Measurements from ENCODE around the gene SLC22A2.
A peak's percentile ranks its signal among the peaks of the same experiment; 100 is the strongest.
"Not testable (repeated sequence)": the region's sequence is repeated elsewhere in the genome, so short reads cannot be mapped to it uniquely, and the experiment has no call there.

Gene SLC22A2

GRCh38 chr6:160258346-160259142, at the start of gene SLC22A2:
Gene SLC22A2 (minus strand): TSS chr6:160258821. CDS start chr6:160258757, 64 bp downstream.
- H3K4me3 ChIP-seq (replicated peaks in 1 of 2; ENCODE audit: low read depth in 2 of 2, low read length in 2 of 2) = no peak within 1 kb of the TSS
- no peak for TF ChIP-seq CTCF (IDR thresholded peaks at IDR 0.05; ENCODE audit: low read depth, low read length)
- DNase-seq (ENCODE audit: low read depth in 2 of 2) = no peak

- TF ChIP-seq CTCF (IDR thresholded peaks at IDR 0.05; ENCODE audit: low read depth, low read length) = no peak
- no peak for DNase-seq (ENCODE audit: low read depth in 2 of 2)
- no peak overlapping the region for H3K4me3 ChIP-seq (replicated peaks in 1 of 2; ENCODE audit: low read depth in 2 of 2, low read length in 2 of 2)
These were observed 47.5 kb upstream of the SLC22A2 start for GRCh38 chr6:160305926-160306713.

- no peak for TF ChIP-seq CTCF (IDR thresholded peaks at IDR 0.05; ENCODE audit: low read depth, low read length)
- DNase-seq (ENCODE audit: low read depth in 2 of 2) = no peak
- H3K4me3 ChIP-seq (replicated peaks in 1 of 2; ENCODE audit: low read depth in 2 of 2, low read length in 2 of 2) = no peak overlapping the region
These were observed 45.2 kb upstream of the SLC22A2 start for GRCh38 chr6:160303806-160304205.

GRCh38 chr6:160302431-160303082, 43.9 kb upstream of the SLC22A2 start:
- DNase-seq (ENCODE audit: low read depth in 2 of 2) = peak in 1 of 2 donors; percentile 57

GRCh38 chr6:160301339-160301738, 42.7 kb upstream of the SLC22A2 start:
- no peak for TF ChIP-seq CTCF (IDR thresholded peaks at IDR 0.05; ENCODE audit: low read depth, low read length)
- DNase-seq (ENCODE audit: low read depth in 2 of 2) = no peak
- H3K4me3 ChIP-seq (replicated peaks in 1 of 2; ENCODE audit: low read depth in 2 of 2, low read length in 2 of 2) = no peak overlapping the region

More at GRCh38 chr6:160302431-160303082, 43.9 kb upstream of the SLC22A2 start:
- H3K4me3 ChIP-seq (replicated peaks in 1 of 2; ENCODE audit: low read depth in 2 of 2, low read length in 2 of 2) = not testable (repeated sequence)

- H3K4me3 ChIP-seq (replicated peaks in 1 of 2; ENCODE audit: low read depth in 2 of 2, low read length in 2 of 2) = no peak overlapping the region
- DNase-seq (ENCODE audit: low read depth in 2 of 2) = no peak
- no peak for TF ChIP-seq CTCF (IDR thresholded peaks at IDR 0.05; ENCODE audit: low read depth, low read length)
These were observed 41.6 kb upstream of the SLC22A2 start for GRCh38 chr6:160300076-160300695.

All from cardiac fibroblast (primary cell).